Posterior cingulate gyrus (tissue), 11 donors: ENCODE measurements around the gene GALNT13.

Source experiments
- DNase-seq, 10 donors: peaks; one replicate each; pipeline versions ENCODE4 v3.0.0 to v3.0.0-alpha.2; 2020 to 2021; ENCODE audit warnings: mixed read lengths in 3 of 10
- intact Hi-C: fragments of 100-400 bp; cut with DNase I; formaldehyde crosslinking; loops from one replicate; pipeline ENCODE4 v1.15.1; 2023

The GALNT13 gene

DNA sequence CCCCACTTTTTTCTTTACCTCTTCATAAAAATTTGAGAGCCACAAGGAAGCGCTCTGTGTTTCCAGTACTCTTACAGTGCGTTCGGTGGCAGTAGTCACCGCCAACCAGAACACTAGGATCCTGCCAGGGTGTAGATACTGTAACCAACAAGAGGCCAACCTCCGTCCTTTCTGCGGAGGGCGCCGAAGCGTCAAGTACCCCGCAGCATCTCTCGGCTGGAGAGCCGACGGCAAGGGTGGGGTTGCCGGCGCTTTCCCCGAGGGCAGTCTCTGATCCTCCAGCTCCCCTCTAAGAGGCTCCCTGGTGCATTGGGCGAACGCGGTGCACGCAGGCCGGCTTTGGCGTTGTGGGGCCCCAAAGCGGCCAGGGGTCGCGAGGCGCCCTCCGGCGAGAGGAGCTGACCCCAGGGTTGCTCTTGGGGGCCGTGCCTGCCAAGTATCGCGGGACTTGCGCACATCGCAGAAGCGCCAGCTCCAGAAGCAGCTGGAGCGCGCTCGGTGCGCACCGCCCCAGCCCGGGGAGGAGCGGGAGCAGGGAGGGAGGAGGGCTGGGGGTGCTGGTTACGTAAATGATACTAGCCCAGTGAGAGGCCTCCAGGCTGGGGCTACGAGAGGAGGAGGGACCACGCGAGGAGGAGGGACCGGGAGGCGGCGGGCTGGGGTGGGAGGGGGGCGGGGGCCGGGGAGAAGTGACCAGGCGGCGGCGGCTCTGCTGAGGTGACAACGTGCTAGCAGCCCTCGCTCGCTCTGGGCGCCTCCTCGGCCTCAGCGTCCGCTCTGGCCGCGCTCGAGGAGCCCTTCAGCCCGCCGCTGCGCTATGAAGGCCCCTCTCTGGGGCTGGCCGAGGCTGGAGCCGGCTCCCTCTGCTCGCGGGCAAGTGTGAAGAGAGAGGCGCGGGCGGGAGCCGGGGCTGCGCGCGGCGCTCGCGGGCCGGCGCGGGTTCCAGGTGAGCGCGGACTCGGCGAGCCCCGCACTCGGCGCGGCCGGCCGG is at the start of gene GALNT13:
Gene GALNT13 (plus strand): TSS at position 692 of the 991 bp plus-strand sequence.
- intact Hi-C loops = loop anchor here (1.0 kb wide), 1 partner anchor 504 kb away; no protein-coding TSS in a partner anchor
- peak; percentile 80 to 98 (median 86) for DNase-seq

DNA sequence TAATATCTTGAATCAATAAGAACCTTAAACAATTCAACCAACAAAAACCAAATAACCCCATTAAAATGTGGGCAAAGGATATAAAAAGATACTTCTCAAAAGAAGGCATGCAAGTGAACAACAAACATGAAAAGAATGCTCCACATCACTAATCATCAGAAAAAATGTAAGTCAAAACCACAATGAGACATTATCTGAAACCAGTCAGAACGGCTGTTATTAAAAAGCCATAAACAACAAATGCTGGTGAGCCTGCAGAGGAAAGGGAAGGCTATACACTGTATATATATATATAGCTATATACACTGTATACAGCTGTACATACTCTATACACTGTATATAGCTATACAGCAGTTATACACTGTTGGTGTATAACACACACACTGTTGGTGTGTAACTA is 47.8 kb upstream of the GALNT13 start:
- DNase-seq = no peak
- intact Hi-C loops = no loop called here

DNA sequence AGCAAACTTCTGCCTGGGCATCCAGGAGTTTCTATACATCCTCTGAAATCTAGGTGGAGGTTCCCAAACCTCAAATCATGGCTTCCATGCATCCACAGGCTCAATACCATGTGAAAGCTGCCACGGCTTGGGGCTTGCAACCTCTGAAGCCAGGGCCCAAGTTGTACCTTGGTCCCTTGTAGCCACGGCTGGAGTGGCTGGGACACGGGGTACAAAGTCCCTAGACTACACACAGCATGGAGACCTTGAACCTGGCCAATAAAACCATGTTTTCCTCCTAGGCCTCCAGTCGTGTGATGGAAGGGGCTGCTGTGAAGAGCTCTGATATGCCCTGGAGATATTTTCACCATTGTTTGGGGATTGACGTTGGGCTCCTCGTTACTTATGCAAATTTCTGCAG is 43.4 kb upstream of the GALNT13 start:
- intact Hi-C loops = no loop called here
- DNase-seq = no peak

DNA sequence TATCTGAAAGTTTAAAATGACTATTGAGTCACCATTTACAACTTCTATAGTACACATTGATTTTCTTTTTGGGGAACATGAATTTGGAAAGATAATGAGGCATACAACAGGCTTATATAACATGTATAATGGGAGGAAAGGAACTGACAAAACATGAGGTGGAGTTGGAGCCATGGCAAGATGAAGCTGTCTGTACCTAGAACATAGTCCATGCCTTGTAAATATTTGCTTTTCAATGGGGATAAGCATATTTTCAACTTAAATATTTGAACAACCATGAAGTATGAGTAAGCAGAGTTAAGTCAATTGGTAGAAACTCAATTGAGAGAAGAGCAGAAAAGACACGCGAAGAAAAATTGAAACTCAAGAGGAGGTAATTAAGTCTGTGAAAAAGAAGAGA is 37.1 kb upstream of the GALNT13 start:
- no peak for DNase-seq
- intact Hi-C loops = no loop called here

DNA sequence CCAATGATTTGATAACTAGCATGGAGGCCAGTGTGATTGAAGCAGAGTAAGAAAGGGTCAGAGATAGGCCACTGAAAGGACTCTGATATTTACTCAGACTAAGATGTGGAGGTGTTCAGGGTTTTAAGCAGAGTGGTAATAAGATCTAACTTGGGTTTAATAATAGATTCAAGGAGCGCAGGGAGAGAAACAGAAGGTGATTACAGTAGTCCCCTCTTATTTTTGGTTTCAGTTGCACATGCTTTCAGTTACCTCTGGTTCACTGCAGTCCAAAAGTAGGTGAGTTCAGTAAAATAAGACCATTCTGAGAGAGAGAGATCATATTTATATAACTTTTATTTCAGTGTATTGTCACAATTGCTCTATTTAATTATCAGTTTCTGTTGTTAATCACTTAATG is 13.5 kb upstream of the GALNT13 start:
- DNase-seq = no peak
- intact Hi-C loops = no loop called here

DNA sequence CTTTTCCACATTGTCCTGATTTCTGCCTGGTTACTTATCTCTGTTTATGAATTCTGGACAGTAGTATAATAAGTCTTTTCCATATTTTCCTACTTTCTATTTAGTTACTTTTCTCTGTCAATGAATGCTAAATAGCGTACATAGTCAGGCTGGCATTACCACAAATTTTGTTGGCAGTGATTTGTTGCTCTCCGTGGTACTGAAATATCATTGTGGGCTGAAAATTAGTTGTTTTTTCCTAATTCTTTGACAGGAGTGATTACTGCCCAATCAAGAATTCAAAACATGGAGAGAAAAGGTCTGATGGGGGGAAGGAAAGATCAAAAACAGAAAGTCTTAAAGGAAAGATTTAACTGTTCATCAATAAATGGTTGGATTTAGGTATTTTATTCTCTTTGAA is 7.7 kb upstream of the GALNT13 start:
- intact Hi-C loops = no loop called here
- no peak for DNase-seq

DNA sequence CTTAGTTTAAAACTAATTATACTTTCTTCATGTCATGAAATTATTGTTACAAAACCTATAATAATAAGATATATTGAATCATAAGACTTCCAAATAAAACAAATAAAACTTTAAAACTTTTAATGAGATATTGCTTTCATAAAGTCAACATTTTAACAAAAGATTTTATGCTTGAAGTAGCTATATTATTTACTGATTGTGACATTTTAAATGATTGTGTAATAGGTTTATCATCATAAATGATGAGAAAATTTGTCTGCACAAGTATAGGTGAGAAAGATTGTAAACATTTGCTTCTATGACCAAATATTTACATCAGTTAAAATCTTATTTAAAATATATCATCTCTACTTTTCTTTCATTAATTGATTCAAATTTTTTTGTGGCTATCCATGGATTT is 5.1 kb upstream of the GALNT13 start:
- intact Hi-C loops = no loop called here
- no peak for DNase-seq

DNA sequence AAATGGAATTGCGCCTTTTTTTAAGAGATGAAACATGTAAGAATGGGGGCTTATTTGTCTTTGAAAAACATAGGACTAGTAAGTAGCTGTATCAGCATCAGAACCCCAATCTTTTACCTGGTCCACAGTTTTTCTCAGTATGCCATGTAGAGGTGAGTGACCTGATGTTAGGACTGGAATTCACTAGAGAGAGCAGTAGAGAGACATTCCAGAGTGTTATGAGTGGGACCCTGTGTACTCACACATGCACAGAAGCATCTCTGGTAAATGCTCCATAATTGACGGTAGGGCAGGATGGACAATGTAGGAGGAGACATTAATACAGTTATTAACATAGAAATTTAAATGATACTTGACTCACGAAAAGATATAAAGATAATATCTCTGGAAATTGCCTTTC is 1.4 kb upstream of the GALNT13 start:
- DNase-seq = no peak
- intact Hi-C loops = no loop called here

DNA sequence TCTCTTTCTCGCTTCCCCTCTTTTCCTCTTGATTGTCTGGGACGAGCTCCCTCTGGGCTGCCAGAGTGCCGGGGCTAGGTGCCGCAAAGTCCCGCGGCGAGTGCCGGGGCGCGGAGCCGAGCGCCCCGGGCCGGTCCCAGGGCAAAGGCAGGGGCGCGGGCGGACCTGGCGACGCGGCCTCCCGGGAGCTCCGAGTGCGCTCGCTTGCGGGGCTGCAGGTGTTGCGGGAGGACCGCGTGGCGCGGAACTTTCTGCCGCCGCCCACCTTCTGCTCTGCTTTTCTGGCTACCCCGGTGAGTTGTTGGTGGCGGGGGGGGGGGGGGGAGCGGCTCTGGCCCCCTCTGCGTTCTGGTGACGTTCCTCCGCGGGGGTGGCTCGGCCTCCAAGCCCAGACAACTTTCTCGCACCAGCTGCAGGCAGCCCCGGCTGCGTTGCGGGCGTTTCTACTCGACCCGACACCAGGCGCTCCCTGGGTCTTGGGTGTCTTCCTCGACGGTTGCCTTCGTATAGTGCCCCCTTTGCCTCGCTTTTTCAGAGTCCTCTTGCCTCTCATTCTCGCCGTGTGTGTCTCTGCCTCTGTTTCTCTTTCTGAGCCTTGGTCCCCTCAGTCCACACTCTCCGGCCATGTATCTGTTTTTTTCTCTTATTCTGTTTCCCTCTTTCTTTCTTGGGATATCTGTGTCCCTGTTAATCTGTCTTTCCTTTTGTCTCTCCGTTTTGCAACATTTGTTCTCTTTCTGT is 759 bp downstream of the GALNT13 start:
- peak in 9 of 10 donors; percentile 8 to 86 (median 28) for DNase-seq

DNA sequence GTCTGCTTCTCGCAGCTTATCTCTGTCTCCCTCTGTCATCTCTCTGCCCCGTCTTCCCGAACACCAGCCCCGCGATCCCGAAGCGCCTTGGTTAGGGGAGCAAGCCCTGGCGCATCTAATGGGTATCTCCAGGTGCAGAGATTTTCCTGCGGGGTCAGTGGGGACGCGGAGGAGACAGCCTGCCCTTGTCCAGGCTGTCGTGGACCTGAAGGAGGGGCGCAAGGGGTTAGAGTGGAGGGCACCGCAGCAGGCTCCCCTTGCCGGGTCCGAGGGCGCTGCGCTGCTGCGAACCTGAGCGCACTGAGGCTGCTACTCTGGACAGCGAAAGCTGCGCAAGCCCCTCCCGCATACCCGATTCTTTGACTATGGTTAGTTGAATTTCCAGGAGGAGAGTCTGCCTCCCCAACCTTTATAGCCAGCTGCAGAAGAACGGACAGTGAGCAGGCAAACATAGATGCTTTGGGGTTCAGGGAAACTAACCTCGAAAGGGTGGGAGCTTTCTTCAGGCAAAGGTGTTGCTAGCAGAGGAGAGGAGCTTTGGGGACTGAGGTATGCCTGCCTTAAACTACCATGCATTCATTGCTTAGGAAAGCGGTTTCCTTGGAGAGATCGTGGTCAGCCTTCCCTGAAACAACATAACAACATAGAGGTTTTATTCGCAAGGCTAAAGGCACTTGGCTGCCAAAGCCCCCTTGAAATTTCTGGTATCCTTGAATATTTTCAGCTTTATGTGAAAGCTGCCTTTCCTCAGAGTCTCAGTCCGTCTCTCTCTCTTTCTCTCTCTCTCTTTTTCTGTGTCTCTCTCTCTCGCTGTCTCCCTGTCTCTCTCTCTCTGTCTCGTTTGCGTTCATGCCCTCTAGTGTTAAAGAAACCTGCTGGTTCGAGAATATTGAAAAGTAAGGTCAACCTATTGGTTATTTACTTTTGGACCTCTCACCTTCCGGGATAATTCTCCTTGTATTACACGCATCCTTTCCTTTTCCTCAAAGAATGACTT is 1.6 kb downstream of the GALNT13 start:
- DNase-seq = peak in 9 of 10 donors; percentile 10 to 85 (median 25)
- intact Hi-C loops = no loop called here

More for the DNA sequence above, 759 bp downstream of the GALNT13 start:
- intact Hi-C loops = no loop called here

DNA sequence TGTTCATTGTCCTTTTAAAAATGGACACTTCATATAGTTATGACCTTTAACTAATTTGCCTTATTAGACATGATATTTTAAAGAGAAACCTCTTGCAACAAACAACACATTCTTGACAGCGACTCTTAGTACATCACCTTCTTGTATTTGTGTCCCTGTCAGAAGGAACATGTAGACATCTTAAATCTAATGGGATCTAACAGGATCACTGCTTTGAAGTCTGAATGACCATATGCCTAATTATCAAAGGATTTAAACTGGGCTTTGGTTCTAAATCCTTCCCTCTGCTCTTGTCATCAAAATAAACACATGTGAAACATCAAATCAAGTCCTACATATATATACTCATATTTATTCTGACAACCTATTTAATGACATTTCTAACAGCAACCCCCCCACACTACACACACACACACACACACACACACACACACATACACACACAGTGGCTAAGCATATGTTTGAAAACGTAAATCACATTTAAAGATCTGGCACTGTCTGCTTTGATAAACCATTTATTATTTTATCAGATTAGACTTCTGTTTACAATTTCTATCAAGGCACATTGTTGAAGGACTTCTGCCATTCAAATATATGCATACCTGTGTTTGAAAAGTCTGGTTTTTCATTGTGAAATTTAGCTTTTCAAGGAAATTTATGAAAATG is 4.2 kb downstream of the GALNT13 start:
- no peak for DNase-seq
- intact Hi-C loops = no loop called here

DNA sequence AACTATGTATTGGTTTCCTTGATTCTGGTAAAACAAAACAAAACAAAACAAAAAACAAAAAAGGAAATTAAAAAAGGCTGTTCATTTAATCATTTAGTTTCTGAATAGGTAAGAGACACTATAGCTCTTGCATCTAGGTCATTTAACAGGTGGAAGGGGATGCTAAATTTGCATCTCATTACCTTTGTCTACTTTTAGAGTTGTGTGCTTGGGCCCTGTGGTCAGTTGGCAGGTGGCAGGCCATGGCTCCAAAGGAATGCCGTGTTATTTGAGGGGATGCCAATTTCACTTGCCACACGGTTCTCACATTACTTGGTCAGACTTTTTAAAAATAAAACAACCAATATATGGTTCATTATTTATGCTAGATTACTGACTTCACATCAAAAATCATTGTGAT is 9.2 kb downstream of the GALNT13 start:
- intact Hi-C loops = no loop called here

DNA sequence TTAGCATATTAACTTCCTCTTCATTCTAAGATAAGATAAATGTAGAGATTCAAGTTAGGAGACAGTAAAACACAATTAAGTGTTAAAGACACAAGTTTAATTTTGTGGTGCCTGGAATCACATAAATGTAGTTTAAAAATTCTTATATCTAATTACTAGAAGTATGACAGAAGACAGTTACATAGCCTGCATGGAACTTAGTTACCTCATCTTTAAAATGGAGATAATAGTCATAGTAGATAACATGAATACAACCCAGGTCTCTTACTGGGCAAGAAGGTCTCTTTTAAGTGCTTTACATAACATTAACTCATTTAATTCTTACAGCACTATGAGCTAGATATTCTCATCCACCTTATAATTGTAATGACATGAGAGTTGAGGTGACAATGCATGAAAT is 15.1 kb downstream of the GALNT13 start:
- intact Hi-C loops = no loop called here
- no peak for DNase-seq

More for the DNA sequence above, 9.2 kb downstream of the GALNT13 start:
- DNase-seq = no peak

DNA sequence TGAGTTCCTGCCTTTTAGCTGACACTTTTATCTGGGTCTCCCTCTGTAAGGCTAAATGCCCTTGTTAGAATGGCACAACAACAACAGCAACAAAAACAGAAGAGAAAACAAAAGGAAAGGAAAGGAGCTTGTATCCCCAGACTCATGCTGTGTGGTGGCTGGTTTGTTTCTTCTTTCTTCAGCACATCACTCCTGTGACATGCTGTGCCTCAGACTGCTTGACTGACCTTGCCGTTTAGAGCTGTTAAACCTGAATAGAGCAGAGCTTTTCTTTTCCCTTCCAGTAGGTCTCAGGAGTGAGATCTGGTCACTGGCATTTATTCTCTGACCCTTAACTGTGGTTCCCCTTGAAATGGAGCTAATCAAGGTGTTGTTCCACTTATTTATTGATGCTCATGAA is 18.9 kb downstream of the GALNT13 start:
- no peak for DNase-seq
- intact Hi-C loops = no loop called here

DNA sequence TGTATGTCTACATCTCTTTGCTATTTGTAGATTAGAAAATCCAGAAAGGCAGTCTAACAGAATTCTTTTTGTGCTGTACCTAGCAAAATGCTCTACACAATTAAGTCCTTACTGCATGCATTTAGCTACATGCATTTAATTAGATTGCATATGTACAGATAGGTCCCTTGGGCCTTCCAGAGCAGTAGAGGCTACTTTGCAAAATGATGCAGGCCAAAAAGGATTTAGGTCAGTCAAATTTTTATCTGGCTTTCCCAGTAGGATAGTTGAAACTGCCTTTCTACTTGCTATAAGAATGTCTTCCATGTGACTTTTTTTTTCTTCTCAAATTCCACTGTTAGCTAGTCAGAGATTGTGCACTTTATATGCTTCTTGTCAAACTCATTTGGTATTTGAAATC is 19.3 kb downstream of the GALNT13 start:
- intact Hi-C loops = no loop called here
- no peak for DNase-seq

DNA sequence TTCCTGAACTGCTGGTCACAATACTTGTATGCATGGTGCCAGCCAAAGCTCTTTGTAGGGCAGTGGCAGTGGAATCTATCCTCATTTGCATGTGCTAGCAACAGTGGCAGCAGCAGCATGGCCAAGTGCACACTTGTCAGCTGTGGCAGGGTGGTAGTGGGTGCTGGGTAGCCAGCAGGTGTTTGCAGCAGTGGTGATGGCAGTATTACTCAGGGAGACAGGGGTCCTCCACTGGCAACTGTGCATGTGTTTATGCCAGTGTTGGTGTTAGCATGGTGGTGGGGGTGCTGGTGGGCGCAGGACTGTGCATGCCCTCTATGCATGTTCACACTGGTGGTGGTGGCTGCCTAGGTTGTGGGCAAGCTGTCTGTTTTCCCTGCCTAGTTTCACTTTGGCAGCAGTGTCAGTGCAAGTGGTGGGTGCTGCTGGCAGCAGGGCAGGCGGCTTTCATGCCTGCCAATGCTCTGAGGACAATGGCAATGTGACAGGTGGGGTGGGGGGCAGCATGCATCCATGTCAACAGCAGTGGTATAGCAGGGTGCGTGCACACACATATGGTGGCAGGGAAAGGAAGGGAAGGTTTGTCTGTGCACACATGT is 41.2 kb downstream of the GALNT13 start:
- intact Hi-C loops = no loop called here
- peak in 4 of 10 donors; percentile 6 to 65 (median 48) for DNase-seq

DNA sequence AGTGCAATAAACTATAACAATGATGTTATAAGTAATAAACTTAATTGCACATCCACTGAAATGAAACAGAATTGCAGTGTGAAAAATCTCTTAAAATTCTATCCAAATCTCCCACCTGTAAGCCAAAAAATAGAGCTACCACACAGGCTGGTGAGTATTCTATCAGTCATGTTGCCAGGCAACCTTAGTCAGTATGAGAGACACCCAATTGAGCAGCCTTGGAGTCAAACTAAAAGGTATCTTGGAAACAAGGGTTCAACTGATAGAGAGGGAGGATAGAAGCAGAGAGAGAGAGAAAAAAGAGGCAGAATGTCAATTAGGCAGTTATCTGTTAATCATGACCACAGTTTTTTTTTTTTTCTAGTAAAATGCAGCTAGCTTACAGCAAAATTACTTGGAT is 45.8 kb downstream of the GALNT13 start:
- no peak for DNase-seq
- intact Hi-C loops = no loop called here

DNA sequence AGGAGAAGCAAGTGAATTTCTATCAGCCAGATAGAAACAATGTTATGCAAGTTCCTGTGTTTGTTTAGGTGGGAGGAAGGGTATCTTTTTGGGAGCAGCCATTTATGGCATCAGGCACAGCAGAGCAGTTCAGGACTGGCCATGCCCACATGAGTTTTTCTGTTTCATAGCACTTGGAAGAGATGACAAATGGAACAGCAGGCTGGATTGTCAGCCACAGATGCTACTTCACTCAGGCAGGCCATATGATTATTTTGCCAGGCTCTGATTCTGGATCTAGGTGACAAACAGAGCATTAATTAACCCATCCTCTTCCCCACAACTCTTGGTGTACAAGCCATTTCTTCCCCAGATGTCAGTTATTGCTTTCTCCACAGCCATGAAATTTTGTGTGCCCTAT is 63.8 kb downstream of the GALNT13 start:
- no peak for DNase-seq
- intact Hi-C loops = no loop called here

DNA sequence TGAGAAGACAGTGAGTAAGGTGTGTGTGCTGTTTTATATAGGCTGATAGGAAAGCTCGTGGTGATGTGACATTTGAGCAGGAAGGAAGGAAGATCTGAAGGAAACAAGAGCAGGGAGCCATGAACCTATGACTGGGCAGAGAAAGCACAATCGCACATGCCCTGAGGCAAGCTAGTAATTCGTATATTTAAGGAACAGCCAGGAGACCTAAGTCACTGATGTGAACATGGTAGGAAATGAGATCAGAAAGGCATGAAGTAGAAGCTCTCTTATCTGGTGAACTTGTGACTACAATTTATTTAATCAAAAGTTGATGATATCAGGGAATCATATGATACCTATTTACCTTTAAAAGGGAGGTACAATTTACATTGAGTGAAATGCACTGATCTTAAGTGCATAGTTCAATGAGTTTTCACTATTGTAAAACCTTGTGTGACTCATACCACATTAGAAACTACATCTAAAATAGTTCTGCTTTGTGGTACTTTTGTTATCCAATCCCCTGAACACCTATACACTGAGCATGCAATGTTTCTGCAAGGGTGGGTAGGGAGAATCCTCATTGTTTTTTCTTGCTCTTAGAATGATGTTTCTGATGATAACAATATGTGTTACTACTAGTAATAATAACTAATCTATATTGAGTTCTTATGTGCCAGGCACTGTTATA is 67.5 kb downstream of the GALNT13 start:
- no peak for DNase-seq
- intact Hi-C loops = no loop called here
